ENCODE results near the gene HIPK2.

DNA sequence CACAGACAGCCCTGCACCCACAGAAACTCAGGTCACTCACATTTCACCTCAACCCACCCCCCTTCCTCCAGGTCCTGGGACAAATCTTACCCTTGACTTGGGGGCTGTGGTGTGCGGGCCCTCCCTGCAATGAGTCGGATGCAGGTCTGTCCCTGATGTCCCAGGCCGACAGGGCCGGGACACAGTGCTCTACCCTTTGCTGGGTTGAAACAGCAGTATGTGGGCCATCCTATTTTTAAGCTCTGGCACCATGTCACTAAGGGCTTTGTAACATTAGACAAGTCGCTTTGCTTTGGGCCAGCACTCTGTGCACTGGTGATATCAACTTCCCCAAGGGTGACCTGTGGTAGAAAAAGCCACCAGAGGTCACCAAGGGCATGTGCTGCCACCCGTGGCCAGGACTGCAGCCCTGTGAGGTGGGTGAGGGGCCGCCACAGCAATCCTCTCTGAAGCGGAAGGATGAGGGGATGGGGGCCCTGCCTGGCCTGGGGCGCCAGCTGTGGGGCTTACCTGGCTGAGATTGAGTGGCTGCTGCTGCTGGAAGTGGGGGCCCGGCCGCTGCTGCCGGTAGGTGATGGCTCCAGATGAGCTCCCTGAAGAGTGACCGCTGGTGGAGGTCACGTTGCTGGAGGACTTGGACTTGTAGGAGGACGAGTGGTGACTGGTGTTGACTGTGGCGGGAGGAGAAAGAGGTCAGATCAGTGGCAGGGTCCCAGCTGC lies 203.0 kb downstream of the HIPK2 start:
- TF ChIP-seq, protein P1, sequence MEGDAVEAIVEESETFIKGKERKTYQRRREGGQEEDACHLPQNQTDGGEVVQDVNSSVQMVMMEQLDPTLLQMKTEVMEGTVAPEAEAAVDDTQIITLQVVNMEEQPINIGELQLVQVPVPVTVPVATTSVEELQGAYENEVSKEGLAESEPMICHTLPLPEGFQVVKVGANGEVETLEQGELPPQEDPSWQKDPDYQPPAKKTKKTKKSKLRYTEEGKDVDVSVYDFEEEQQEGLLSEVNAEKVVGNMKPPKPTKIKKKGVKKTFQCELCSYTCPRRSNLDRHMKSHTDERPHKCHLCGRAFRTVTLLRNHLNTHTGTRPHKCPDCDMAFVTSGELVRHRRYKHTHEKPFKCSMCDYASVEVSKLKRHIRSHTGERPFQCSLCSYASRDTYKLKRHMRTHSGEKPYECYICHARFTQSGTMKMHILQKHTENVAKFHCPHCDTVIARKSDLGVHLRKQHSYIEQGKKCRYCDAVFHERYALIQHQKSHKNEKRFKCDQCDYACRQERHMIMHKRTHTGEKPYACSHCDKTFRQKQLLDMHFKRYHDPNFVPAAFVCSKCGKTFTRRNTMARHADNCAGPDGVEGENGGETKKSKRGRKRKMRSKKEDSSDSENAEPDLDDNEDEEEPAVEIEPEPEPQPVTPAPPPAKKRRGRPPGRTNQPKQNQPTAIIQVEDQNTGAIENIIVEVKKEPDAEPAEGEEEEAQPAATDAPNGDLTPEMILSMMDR (IDR thresholded peaks at IDR 0.05), result no peak
- no peak for TF ChIP-seq POLR2A (IDR thresholded peaks at IDR 0.05)
